ENCODE results near the gene METTL22. TPM values are rescaled to one million over a fixed set of nuclear protein-coding genes. Genes with fewer than 3 reads are reported as not detected.

The METTL22 gene
- total and polyA plus RNA-seq, 4 donors = 6.5 to 17.9 (median 14.4) TPM

GRCh38 chr16:8594149-8594666 lies 27.3 kb upstream of the METTL22 start:
- H3K36me3 ChIP-seq (ENCODE audit: control insufficient read depth in 4 of 4, insufficient read depth in 3 of 4, low read depth in 1 of 4, low read length in 3 of 4) = no peaks in the 10 kb centered on the region
- no peak for DNase-seq (ENCODE audit: low spot score)
- H3K9ac ChIP-seq (ENCODE audit: low read depth in 1 of 2, low read length in 2 of 2) = no peak overlapping the region
- peaks cover 0 to 12% (median 4%) of the 10 kb centered on the region in 4 donors for H3K4me1 ChIP-seq (ENCODE audit: control insufficient read depth in 4 of 4, insufficient read depth in 4 of 4, low read length in 3 of 4)
- peaks cover 0 to 6% (median 3%) of the 10 kb centered on the region in 4 donors for H3K27me3 ChIP-seq (ENCODE audit: control insufficient read depth in 4 of 4, insufficient read depth in 4 of 4, low read length in 3 of 4)
- no peak overlapping the region for H3K27ac ChIP-seq (ENCODE audit: low read depth in 1 of 2, low read length in 2 of 2)
- WGBS = 65% methylated on average over 9 of the region's 9 CpGs
- peaks cover 0 to 4% (median 1%) of the 10 kb centered on the region in 4 donors for H3K9me3 ChIP-seq (ENCODE audit: control insufficient read depth in 4 of 4, low read length in 3 of 4)
- no peak overlapping the region for H3K4me3 ChIP-seq (ENCODE audit: low read depth in 1 of 3, low read length in 3 of 3)
- TF ChIP-seq RAD21 (IDR thresholded peaks at IDR 0.05) (no peak), TAF1 (conservative IDR thresholded peaks at IDR 0.05) (no peak), EGR1 (IDR thresholded peaks at IDR 0.05; ENCODE audit: low read depth in 2 of 2) (no peak), NR2F2 (IDR thresholded peaks at IDR 0.05) (no peak), FOXA1 (IDR thresholded peaks at IDR 0.05) (no peak), YY1 (IDR thresholded peaks at IDR 0.05) (no peak), HNF4A (conservative IDR thresholded peaks at IDR 0.05) (no peak), GABPA (IDR thresholded peaks at IDR 0.05 in 1 of 2, conservative IDR thresholded peaks at IDR 0.05 in 1 of 2) (no peak), MAX (IDR thresholded peaks at IDR 0.05) (no peak)
- TF ChIP-seq, protein P1, sequence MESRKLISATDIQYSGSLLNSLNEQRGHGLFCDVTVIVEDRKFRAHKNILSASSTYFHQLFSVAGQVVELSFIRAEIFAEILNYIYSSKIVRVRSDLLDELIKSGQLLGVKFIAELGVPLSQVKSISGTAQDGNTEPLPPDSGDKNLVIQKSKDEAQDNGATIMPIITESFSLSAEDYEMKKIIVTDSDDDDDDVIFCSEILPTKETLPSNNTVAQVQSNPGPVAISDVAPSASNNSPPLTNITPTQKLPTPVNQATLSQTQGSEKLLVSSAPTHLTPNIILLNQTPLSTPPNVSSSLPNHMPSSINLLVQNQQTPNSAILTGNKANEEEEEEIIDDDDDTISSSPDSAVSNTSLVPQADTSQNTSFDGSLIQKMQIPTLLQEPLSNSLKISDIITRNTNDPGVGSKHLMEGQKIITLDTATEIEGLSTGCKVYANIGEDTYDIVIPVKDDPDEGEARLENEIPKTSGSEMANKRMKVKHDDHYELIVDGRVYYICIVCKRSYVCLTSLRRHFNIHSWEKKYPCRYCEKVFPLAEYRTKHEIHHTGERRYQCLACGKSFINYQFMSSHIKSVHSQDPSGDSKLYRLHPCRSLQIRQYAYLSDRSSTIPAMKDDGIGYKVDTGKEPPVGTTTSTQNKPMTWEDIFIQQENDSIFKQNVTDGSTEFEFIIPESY (IDR thresholded peaks at IDR 0.05) = no peak
- TF ChIP-seq, protein P2, sequence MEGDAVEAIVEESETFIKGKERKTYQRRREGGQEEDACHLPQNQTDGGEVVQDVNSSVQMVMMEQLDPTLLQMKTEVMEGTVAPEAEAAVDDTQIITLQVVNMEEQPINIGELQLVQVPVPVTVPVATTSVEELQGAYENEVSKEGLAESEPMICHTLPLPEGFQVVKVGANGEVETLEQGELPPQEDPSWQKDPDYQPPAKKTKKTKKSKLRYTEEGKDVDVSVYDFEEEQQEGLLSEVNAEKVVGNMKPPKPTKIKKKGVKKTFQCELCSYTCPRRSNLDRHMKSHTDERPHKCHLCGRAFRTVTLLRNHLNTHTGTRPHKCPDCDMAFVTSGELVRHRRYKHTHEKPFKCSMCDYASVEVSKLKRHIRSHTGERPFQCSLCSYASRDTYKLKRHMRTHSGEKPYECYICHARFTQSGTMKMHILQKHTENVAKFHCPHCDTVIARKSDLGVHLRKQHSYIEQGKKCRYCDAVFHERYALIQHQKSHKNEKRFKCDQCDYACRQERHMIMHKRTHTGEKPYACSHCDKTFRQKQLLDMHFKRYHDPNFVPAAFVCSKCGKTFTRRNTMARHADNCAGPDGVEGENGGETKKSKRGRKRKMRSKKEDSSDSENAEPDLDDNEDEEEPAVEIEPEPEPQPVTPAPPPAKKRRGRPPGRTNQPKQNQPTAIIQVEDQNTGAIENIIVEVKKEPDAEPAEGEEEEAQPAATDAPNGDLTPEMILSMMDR (IDR thresholded peaks at IDR 0.05; ENCODE audit: low read depth, low read length, missing input control) = no peak

DNA sequence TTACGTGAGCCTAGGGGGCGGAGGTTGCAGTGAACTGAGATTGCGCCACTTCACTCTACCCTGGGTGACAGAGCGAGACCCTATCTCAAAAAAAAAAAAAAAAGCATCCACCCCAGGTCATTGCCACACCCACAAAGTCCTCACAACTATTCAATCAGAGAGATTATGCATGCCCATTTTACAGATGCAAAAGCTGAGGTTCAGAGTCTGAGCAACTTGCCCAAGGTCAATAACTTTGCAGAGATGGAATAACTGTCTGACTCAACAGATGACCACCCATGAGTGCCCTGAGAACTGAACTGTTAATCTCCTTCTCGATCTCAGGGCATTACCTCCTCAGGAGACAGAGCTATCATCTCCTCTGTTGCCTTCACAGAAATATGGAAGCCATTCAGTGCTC lies 25.7 kb upstream of the METTL22 start:
- Histone ChIP-seq H3K27me3 (ENCODE audit: control insufficient read depth in 4 of 4, insufficient read depth in 4 of 4, low read length in 3 of 4) (peaks cover 0 to 2% (median 0%) of the 10 kb centered on the region in 4 donors), H3K27ac (ENCODE audit: low read depth in 1 of 2, low read length in 2 of 2) (no peak overlapping the region), H3K4me3 (ENCODE audit: low read depth in 1 of 3, low read length in 3 of 3) (no peak overlapping the region), H3K9ac (ENCODE audit: low read depth in 1 of 2, low read length in 2 of 2) (no peak overlapping the region), H3K36me3 (ENCODE audit: control insufficient read depth in 4 of 4, insufficient read depth in 3 of 4, low read depth in 1 of 4, low read length in 3 of 4) (no peaks in the 10 kb centered on the region), H3K4me1 (ENCODE audit: control insufficient read depth in 4 of 4, insufficient read depth in 4 of 4, low read length in 3 of 4) (no peaks in the 10 kb centered on the region), H3K9me3 (ENCODE audit: control insufficient read depth in 4 of 4, low read length in 3 of 4) (peaks cover 0 to 4% (median 1%) of the 10 kb centered on the region in 4 donors)
- no peak for TF ChIP-seq TAF1 (conservative IDR thresholded peaks at IDR 0.05)
- TF ChIP-seq, protein P3, sequence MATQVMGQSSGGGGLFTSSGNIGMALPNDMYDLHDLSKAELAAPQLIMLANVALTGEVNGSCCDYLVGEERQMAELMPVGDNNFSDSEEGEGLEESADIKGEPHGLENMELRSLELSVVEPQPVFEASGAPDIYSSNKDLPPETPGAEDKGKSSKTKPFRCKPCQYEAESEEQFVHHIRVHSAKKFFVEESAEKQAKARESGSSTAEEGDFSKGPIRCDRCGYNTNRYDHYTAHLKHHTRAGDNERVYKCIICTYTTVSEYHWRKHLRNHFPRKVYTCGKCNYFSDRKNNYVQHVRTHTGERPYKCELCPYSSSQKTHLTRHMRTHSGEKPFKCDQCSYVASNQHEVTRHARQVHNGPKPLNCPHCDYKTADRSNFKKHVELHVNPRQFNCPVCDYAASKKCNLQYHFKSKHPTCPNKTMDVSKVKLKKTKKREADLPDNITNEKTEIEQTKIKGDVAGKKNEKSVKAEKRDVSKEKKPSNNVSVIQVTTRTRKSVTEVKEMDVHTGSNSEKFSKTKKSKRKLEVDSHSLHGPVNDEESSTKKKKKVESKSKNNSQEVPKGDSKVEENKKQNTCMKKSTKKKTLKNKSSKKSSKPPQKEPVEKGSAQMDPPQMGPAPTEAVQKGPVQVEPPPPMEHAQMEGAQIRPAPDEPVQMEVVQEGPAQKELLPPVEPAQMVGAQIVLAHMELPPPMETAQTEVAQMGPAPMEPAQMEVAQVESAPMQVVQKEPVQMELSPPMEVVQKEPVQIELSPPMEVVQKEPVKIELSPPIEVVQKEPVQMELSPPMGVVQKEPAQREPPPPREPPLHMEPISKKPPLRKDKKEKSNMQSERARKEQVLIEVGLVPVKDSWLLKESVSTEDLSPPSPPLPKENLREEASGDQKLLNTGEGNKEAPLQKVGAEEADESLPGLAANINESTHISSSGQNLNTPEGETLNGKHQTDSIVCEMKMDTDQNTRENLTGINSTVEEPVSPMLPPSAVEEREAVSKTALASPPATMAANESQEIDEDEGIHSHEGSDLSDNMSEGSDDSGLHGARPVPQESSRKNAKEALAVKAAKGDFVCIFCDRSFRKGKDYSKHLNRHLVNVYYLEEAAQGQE (IDR thresholded peaks at IDR 0.05) = no peak
- no peak for TF ChIP-seq SP1 (IDR thresholded peaks at IDR 0.05)
- no peak for TF ChIP-seq FOXA2 (IDR thresholded peaks at IDR 0.05)
- TF ChIP-seq, protein P1 (IDR thresholded peaks at IDR 0.05) = no peak
- TF ChIP-seq RXRA (IDR thresholded peaks at IDR 0.05) = no peak
- TF ChIP-seq GABPA (IDR thresholded peaks at IDR 0.05 in 1 of 2, conservative IDR thresholded peaks at IDR 0.05 in 1 of 2) = no peak
- TF ChIP-seq FOXA1 (IDR thresholded peaks at IDR 0.05) = no peak
- 77% methylated on average over 5 of the region's 5 CpGs for WGBS
- no peak for DNase-seq (ENCODE audit: low spot score)

Measured in liver (tissue), 9 donors.